Nephron progenitor cell (in vitro differentiated cells): Measurements from ENCODE around the gene LRRC8E.

Experiments used
- DNase-seq: peaks from one replicate; pipeline ENCODE4 v3.0.0; 2021
- H3K27ac Mint-ChIP-seq: 2 replicates; pipeline ENCODE4 v1.8.0; 2021; ENCODE audit warnings: mild to moderate bottlenecking, moderate library complexity, mixed read lengths
- H3K27me3 Mint-ChIP-seq: 2 replicates; pipeline ENCODE4 v1.8.0; 2021; ENCODE audit warnings: mild to moderate bottlenecking, low read depth, mixed read lengths; ENCODE audit not compliant: poor library complexity
- H3K36me3 Mint-ChIP-seq: 2 replicates; pipeline ENCODE4 v1.8.0; 2021; ENCODE audit warnings: low read depth, mixed read lengths
- H3K4me1 Mint-ChIP-seq: 2 replicates; pipeline ENCODE4 v1.8.0; 2021; ENCODE audit warnings: mixed read lengths
- H3K4me3 Mint-ChIP-seq: 2 replicates; pipeline ENCODE4 v1.8.0; 2021; ENCODE audit warnings: mild to moderate bottlenecking, moderate library complexity, mixed read lengths
- H3K9me3 Mint-ChIP-seq: 2 replicates; pipeline ENCODE4 v1.8.0; 2021; ENCODE audit warnings: mild to moderate bottlenecking, moderate library complexity, mixed read lengths
- TF ChIP-seq, protein P1 (sequence below): fragments of 200-600 bp; sonication (generic); IDR thresholded peaks from 2 replicates; pipeline ENCODE4 v1.5.0; 2021; ENCODE audit warnings: antibody characterized with exemption

Gene LRRC8E

DNA sequence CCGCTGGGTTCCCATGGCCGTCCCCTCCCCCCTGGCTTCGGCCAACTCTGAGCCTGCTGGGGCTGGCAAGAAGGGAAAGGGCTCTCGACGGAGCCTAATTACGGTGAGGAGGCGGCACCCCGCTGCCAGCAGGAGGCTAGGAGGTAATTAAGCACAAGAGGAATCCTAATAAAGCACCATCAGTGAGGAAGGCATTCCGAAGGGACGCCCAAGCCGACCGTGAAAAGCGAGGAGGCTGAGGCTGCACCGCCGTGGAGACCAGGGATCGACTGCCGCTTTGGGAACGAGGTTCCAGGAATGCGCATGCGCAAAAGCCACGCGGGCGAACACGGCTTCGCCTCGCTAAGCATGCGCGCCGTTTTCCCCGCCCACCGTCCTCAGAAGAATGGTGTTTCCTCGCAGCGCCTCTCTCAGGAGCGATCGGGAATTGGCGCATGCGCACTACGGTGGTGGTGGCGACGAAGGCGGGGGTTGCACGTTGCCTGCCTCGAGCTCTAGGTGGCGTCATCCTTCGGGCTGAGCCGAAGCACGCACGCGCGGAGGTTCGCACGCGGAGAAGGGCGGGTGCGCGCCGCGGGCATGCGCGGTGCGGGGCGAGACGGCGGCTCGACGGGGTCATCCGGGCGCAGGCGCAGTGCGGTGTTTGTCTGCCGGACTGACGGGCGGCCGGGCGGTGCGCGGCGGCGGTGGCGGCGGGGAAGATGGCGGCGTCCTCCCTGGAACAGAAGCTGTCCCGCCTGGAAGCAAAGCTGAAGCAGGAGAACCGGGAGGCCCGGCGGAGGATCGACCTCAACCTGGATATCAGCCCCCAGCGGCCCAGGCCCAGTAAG, 15.1 kb downstream of the LRRC8E start, which contains the start of gene MAP2K7:
MAP2K7 (plus strand) TSS at position 634 of the 830 bp plus-strand sequence; CDS start at position 702, 68 bp downstream.
- Mint-ChIP-seq H3K27me3 (peaks cover 33% of the 10 kb centered on the region), H3K9me3 (no peaks in the 10 kb centered on the region), H3K4me1 (peaks cover 33% of the 10 kb centered on the region), H3K36me3 (no peaks in the 10 kb centered on the region), H3K4me3 (peak within 1 kb of the TSS; percentile 89), H3K27ac (peak within 1 kb of the TSS; percentile 90)
- peak; percentile 100 for DNase-seq
- TF ChIP-seq, protein P1, sequence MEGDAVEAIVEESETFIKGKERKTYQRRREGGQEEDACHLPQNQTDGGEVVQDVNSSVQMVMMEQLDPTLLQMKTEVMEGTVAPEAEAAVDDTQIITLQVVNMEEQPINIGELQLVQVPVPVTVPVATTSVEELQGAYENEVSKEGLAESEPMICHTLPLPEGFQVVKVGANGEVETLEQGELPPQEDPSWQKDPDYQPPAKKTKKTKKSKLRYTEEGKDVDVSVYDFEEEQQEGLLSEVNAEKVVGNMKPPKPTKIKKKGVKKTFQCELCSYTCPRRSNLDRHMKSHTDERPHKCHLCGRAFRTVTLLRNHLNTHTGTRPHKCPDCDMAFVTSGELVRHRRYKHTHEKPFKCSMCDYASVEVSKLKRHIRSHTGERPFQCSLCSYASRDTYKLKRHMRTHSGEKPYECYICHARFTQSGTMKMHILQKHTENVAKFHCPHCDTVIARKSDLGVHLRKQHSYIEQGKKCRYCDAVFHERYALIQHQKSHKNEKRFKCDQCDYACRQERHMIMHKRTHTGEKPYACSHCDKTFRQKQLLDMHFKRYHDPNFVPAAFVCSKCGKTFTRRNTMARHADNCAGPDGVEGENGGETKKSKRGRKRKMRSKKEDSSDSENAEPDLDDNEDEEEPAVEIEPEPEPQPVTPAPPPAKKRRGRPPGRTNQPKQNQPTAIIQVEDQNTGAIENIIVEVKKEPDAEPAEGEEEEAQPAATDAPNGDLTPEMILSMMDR = peak; percentile 39

DNA sequence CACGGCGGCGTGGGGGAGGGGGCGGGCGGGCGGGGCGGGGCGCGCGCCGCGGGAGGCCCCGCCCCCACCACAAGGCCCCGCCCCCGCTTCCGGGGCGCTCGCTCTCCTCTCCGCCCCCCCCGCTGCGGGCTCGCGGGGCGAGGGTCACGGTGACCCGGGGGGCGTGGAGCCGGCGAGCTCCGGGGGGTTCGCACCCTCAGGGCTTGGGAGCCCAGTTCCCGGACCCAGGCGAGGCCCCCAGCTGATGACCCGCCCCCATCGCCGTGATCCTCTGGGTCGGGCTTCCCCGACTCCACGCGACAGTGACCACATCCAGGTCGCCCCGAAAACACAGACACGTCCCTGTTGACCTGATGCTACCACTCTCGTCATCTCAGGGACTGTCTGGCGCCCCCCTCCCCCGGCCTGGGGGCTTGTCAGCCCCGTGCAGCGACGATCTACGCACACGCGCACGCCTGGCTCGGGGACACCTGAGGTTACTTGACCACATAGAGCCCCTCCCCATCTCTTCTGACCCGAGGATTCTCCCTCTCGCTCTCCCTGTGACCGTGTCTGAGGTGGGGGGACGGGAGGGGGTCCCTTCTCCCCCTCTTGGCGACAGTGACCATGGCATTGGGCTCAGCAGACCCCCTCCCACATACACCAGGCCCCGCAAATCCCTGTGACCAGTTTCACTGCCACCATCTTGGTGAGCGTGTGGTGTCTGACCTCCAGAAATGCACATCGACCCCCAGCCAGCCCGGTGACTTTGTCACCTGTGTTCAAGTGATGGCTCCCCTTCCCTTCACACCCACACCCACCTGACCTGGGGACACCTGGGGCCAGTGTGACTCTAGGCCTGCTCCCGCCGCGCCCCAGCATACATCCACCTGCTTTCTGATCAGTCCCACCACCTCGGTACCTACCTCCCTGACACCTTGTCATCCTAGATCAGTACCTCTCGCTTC, 16.0 kb downstream of the LRRC8E start:
- Mint-ChIP-seq H3K9me3 (no peaks in the 10 kb centered on the region), H3K27ac (peak overlapping the region; percentile 46), H3K4me3 (peak overlapping the region; percentile 89), H3K36me3 (no peaks in the 10 kb centered on the region), H3K27me3 (peaks cover 29% of the 10 kb centered on the region), H3K4me1 (peaks cover 32% of the 10 kb centered on the region)
- TF ChIP-seq, protein P1 = no peak
- DNase-seq = peak; percentile 58

DNA sequence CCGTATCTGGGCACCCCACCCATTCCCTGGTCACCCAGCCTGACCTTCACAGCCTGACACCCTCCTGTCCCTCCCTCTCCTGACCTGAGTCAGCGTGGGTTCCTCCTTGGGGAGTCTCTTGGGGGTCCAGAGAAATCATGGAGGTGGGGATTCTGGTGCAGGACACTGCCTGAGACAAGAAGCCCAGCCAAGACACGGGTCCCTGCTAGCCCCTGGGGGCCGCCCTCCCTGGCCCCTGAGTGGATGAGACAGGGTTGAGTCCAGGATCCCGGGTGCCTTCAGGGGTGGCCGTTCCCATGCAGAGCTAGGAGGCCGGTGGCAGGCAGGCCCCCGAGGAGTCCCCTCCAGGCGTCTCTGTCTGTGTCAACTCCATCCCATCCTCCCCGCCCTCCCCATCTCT, 17.0 kb downstream of the LRRC8E start:
- H3K4me1 Mint-ChIP-seq = peaks cover 29% of the 10 kb centered on the region

DNA sequence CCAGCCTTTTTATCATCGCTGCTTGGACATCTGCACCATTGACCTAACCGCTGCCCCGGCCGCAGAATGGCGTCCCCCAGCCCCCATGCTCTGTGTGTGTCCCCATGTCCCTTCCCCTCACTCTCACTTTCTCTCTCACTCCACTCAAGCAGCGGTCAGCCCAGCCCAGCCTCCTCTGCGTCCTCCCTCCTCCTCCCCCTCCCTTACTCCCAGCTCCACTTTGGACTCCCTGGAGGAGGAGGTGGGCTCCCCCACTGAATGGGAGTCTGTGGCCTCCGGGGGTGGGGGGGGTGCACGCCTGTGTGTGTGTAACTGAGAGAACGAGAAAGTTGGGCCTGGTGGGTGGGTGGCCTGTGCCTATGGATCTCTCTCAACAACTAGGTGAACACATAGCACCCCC, 17.5 kb downstream of the LRRC8E start:
- H3K36me3 Mint-ChIP-seq = peaks cover 5% of the 10 kb centered on the region
- DNase-seq = no peak
- H3K4me1 Mint-ChIP-seq = peaks cover 29% of the 10 kb centered on the region
- H3K27me3 Mint-ChIP-seq = peaks cover 26% of the 10 kb centered on the region
- no peaks in the 10 kb centered on the region for H3K9me3 Mint-ChIP-seq
- H3K27ac Mint-ChIP-seq = peak overlapping the region; percentile 68
- TF ChIP-seq, protein P1 = no peak
- H3K4me3 Mint-ChIP-seq = peak overlapping the region; percentile 89

More for the DNA sequence above, 17.0 kb downstream of the LRRC8E start:
- Mint-ChIP-seq H3K9me3 (no peaks in the 10 kb centered on the region), H3K27ac (no peak overlapping the region), H3K36me3 (no peaks in the 10 kb centered on the region), H3K4me3 (peak overlapping the region; percentile 89), H3K27me3 (peaks cover 26% of the 10 kb centered on the region)
- DNase-seq = no peak
- TF ChIP-seq, protein P1 = no peak

DNA sequence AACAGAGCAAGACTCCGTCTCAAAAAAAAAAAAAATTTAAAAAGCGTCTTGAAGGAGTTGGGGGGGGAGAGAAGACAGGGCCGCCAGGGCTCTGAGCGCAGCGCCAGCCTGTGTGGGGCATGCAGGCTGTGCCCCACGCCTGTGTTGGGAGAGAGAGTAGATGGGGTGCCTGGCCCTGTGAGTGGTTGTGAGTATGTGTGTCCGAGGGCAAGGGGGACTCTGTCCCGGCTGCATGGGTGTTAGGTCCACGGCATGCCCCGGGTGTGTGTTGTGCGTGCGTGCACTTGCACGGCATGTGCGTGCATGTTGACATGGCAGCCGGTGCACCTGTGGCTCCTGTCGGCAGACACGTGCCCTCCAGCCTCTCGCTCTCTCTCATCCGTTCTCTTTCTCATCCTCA, 18.8 kb downstream of the LRRC8E start:
- no peak for DNase-seq
- H3K4me1 Mint-ChIP-seq = peaks cover 29% of the 10 kb centered on the region
- no peaks in the 10 kb centered on the region for H3K9me3 Mint-ChIP-seq
- H3K27me3 Mint-ChIP-seq = peaks cover 13% of the 10 kb centered on the region
- peak overlapping the region; percentile 66 for H3K27ac Mint-ChIP-seq
- no peak overlapping the region for H3K4me3 Mint-ChIP-seq
- TF ChIP-seq, protein P1 = no peak
- peaks cover 12% of the 10 kb centered on the region for H3K36me3 Mint-ChIP-seq
